Liver (tissue), 3 donors: ENCODE data around the gene ANKRD11.

Source experiments
- RAD21 ChIP-seq, 2 donors: IDR thresholded peaks; 2 replicates each; pipeline ENCODE4 v1.6.1; 2016; ENCODE audit warnings: antibody characterized with exemption in 2 of 2, mild to moderate bottlenecking in 2 of 2
- TAF1 ChIP-seq: conservative IDR thresholded peaks from 2 replicates; pipeline ENCODE4 v1.6.1; 2016; ENCODE audit warnings: antibody characterized with exemption, mild to moderate bottlenecking
- TF ChIP-seq, protein P1 (sequence below): fragments of 150-350 bp; IDR thresholded peaks from 2 replicates; pipeline ENCODE4 v1.5.1; 2017; ENCODE audit warnings: improper control_type of control experiment, low read depth, low read length; ENCODE audit not compliant: missing input control
- TF ChIP-seq, protein P2 (sequence below): IDR thresholded peaks from 2 replicates; pipeline ENCODE4 v1.6.1; 2016; ENCODE audit warnings: antibody characterized with exemption
- donor health status: healthy.
- donor health status: healthy.

DNA sequence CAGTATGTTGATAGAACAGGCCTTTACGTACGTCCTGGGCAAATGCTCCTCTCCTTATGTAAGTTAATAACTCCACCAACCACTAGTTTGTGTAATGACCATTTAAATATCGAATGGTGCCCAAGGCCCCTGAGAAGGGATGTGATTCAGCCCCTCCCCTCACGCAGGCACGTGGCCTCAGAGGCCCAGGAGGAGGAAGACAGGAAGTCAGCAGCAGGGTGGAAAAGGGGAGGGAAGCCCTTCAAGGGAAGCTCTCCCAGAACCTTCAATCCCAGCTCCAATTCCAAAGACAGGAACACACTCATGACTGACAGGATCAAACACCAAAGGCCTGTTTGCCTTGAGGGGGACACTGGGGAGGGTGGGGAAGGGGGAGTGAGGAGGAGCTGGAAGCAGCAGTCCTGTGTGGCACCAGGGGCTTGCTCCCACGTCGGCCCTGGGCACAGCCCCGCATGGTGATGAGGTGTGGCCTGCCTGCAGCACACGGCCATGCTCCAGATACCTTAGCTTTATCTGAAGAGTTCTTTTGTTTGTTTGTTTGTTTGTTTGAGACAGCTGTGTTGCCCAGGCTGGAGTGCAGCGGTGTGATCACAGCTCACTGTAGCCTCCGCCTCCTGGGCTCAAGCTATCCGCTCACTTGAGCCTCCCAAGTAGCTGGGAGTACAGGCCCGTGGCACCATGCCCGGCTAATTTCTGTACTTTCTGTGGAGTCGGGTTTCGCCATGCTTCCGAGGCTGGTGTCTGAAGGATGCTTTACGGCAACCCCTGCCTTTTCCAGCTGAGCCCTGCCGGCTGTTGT is 167.8 kb downstream of the ANKRD11 start:
- TF ChIP-seq, protein P1, sequence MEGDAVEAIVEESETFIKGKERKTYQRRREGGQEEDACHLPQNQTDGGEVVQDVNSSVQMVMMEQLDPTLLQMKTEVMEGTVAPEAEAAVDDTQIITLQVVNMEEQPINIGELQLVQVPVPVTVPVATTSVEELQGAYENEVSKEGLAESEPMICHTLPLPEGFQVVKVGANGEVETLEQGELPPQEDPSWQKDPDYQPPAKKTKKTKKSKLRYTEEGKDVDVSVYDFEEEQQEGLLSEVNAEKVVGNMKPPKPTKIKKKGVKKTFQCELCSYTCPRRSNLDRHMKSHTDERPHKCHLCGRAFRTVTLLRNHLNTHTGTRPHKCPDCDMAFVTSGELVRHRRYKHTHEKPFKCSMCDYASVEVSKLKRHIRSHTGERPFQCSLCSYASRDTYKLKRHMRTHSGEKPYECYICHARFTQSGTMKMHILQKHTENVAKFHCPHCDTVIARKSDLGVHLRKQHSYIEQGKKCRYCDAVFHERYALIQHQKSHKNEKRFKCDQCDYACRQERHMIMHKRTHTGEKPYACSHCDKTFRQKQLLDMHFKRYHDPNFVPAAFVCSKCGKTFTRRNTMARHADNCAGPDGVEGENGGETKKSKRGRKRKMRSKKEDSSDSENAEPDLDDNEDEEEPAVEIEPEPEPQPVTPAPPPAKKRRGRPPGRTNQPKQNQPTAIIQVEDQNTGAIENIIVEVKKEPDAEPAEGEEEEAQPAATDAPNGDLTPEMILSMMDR: no peak
- TF ChIP-seq RAD21 (IDR thresholded peaks at IDR 0.05) (no peak), TAF1 (no peak)
- TF ChIP-seq, protein P2, sequence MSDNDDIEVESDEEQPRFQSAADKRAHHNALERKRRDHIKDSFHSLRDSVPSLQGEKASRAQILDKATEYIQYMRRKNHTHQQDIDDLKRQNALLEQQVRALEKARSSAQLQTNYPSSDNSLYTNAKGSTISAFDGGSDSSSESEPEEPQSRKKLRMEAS: no peak
